PC-3 (cell line): ENCODE measurements around the gene TF. TPM values are rescaled to one million over a fixed set of nuclear protein-coding genes. Genes with fewer than 3 reads are reported as not detected.

Experiments used
- ATAC-seq: fragments of 200-7000 bp; cut with Tn5 transposase; 2 replicates; pipeline ENCODE4 v1.9.1; 2020; ENCODE audit warnings: mild to moderate bottlenecking, moderate library complexity
- BruUV-seq: library from RNA; stranded (reverse); fragments of 400-500 nt; replicated peaks from 2 replicates; lab custom pipeline; 2021; lab: Mats Ljungman, UMichigan
- CTCF ChIA-PET: fragments of 300-600 bp; sonication (Branson Sonifier 250); formaldehyde crosslinking; loops from one replicate; lab custom pipeline; 2022; ENCODE audit warnings: antibody characterized with exemption; lab: Charles Lee
- POLR2A ChIA-PET: fragments of 300-600 bp; sonication (Branson Sonifier 250); formaldehyde crosslinking; loops from one replicate; lab custom pipeline; 2022; ENCODE audit warnings: antibody characterized with exemption; ENCODE audit not compliant: unreplicated experiment; lab: Charles Lee
- DNase-seq: peaks from one replicate; pipeline ENCODE4 v3.0.0-alpha.2; 2015
- H2AFZ ChIP-seq: fragments of 300-600 bp; sonication (generic); 2 replicates; pipeline ENCODE4 v1.6.0; 2016; ENCODE audit warnings: antibody characterized with exemption, low read length
- H3F3A ChIP-seq: fragments of 300-600 bp; sonication (generic); one replicate; pipeline ENCODE4 v1.6.0; 2017; ENCODE audit warnings: antibody characterized with exemption, low read length, control low read depth, mild to moderate bottlenecking; ENCODE audit not compliant: unreplicated experiment
- H3K27ac ChIP-seq: fragments of 300-600 bp; sonication (generic); 2 replicates; pipeline ENCODE4 v1.5.1; 2016; ENCODE audit warnings: mild to moderate bottlenecking, low read length
- H3K27me3 ChIP-seq: fragments of 300-600 bp; sonication (generic); 2 replicates; pipeline ENCODE4 v1.6.1; 2016; ENCODE audit warnings: low read length, mixed read lengths
- H3K36me3 ChIP-seq: fragments of 300-600 bp; sonication (generic); 2 replicates; pipeline ENCODE4 v1.6.1; 2016; ENCODE audit warnings: low read depth, mixed run types, low read length, mixed read lengths
- H3K4me1 ChIP-seq: fragments of 300-600 bp; sonication (generic); 2 replicates; pipeline ENCODE4 v1.5.1; 2016; ENCODE audit warnings: low read length; ENCODE audit not compliant: insufficient read depth
- H3K4me2 ChIP-seq: fragments of 300-600 bp; sonication (generic); 2 replicates; pipeline ENCODE4 v1.6.0; 2016; ENCODE audit warnings: low read length
- H3K4me3 ChIP-seq: fragments of 300-600 bp; sonication (generic); 2 replicates; pipeline ENCODE4 v1.5.1; 2016; ENCODE audit warnings: mild to moderate bottlenecking, low read length, mixed read lengths
- H3K79me2 ChIP-seq: fragments of 300-600 bp; sonication (generic); 2 replicates; pipeline ENCODE4 v1.6.1; 2017; ENCODE audit warnings: low read length, mixed read lengths
- H3K9ac ChIP-seq: fragments of 300-600 bp; sonication (generic); 2 replicates; pipeline ENCODE4 v1.6.0; 2016; ENCODE audit warnings: mild to moderate bottlenecking, low read length
- H3K9me2 ChIP-seq: fragments of 300-600 bp; sonication (generic); replicated peaks from 2 replicates; pipeline ENCODE4 v1.6.1; 2016; ENCODE audit warnings: mixed run types, low read length, mixed read lengths
- H3K9me3 ChIP-seq: fragments of 300-600 bp; sonication (generic); 2 replicates; pipeline ENCODE4 v1.6.1; 2016; ENCODE audit warnings: low read length, mixed read lengths
- H4K20me1 ChIP-seq: fragments of 300-600 bp; sonication (generic); 2 replicates; pipeline ENCODE4 v1.6.1; 2016; ENCODE audit warnings: low read length, mixed read lengths
- CTCF ChIP-seq: fragments of 300-600 bp; sonication (generic); conservative IDR thresholded peaks from 2 replicates; pipeline ENCODE4 v1.5.1; 2017; ENCODE audit warnings: antibody characterized with exemption, low read depth, mild to moderate bottlenecking, low read length
- EZH2 ChIP-seq: fragments of 300-600 bp; sonication (generic); IDR thresholded peaks from one replicate; pipeline ENCODE4 v1.6.1; 2017; ENCODE audit warnings: antibody characterized with exemption, mild to moderate bottlenecking, low read length; ENCODE audit not compliant: unreplicated experiment
- EZH2phosphoT487 ChIP-seq: fragments of 300-600 bp; sonication (generic); IDR thresholded peaks from 2 replicates; pipeline ENCODE4 v1.6.1; 2018; ENCODE audit warnings: mild to moderate bottlenecking, antibody characterized with exemption, low read length, borderline replicate concordance
- intact Hi-C: fragments of 100-400 bp; cut with micrococcal nuclease; formaldehyde crosslinking; loops from 2 replicates; pipeline ENCODE4 v1.9.0; 2023
- total RNA-seq: library from RNA; depleted of rRNA; stranded (reverse); fragments of >200 nt; gene quantifications from 2 replicates; pipeline ENCODE4 v1.2.3, GENCODE V29; 2014

Gene TF
- total RNA-seq, 1 experiment from 2014 or later: not detected

DNA sequence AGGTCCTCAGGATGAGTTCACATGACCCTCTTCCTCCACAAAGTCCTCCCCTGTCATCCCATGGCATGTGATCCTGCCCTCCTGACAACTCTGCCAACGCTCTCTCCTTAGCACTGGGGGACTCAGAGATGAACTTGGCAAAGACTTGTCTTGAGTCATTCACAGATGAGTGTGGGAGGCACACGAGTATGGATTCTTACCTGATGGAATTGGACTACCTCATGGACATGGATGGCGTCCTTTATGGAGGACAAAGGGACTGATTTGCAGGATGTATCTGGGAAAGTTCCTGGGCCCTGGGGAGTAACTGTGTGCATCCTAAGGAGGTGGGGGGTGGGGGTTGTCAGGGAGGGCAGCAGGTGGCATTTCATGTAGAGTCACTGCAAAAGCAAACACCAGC, 46.3 kb upstream of the TF start:
- no peaks in the 10 kb centered on the region for H3F3A ChIP-seq
- no peak for ATAC-seq

DNA sequence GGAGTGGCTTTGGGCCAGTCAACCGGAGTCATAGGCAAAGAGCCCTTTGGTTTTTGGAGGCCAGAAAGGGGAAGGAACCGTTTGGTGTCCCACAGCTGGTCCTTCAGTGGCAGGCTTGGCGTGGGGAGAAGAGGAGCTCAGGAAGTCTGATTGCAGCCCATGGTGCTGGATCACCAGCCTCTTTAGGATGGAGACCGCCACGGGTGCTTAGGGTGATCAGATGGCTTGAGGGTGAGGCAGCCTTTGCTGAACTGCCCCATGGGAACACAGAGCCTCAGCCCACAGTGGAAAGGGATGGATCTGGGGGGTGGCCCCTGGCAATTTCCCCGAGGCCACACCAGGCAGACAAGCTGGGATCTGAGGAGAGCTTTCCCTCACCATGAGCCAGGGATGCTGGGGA, 45.8 kb upstream of the TF start:
- ATAC-seq: no peak
- no peaks in the 10 kb centered on the region for H3F3A ChIP-seq
- H4K20me1 ChIP-seq: no peaks in the 10 kb centered on the region
- H3K9me3 ChIP-seq: no peaks in the 10 kb centered on the region
- no peak overlapping the region for H3K27ac ChIP-seq
- H3K9me2 ChIP-seq: no peaks in the 10 kb centered on the region
- no TSS peak for BruUV-seq
- H3K4me3 ChIP-seq: no peak overlapping the region
- H3K27me3 ChIP-seq: peaks cover 11% of the 10 kb centered on the region
- CTCF ChIA-PET: no interaction called here
- no peaks in the 10 kb centered on the region for H3K79me2 ChIP-seq
- H3K36me3 ChIP-seq: no peaks in the 10 kb centered on the region
- H3K9ac ChIP-seq: no peak overlapping the region
- no peak overlapping the region for H2AFZ ChIP-seq
- POLR2A ChIA-PET: no interaction called here
- DNase-seq: no peak
- H3K4me2 ChIP-seq: no peak overlapping the region
- intact Hi-C loops: no loop called here
- H3K4me1 ChIP-seq: no peaks in the 10 kb centered on the region
- no peak for TF ChIP-seq EZH2phosphoT487
- TF ChIP-seq EZH2: no peak
- no peak for TF ChIP-seq CTCF

More for the DNA sequence above, 46.3 kb upstream of the TF start:
- Histone ChIP-seq H3K36me3 (no peaks in the 10 kb centered on the region), H2AFZ (no peak overlapping the region), H3K27ac (no peak overlapping the region), H3K4me1 (no peaks in the 10 kb centered on the region), H4K20me1 (no peaks in the 10 kb centered on the region), H3K9ac (no peak overlapping the region), H3K9me3 (no peaks in the 10 kb centered on the region), H3K79me2 (no peaks in the 10 kb centered on the region), H3K27me3 (peaks cover 11% of the 10 kb centered on the region), H3K9me2 (no peaks in the 10 kb centered on the region), H3K4me3 (no peak overlapping the region), H3K4me2 (no peak overlapping the region)
- no peak for DNase-seq
- CTCF ChIA-PET: no interaction called here
- intact Hi-C loops: no loop called here
- TF ChIP-seq CTCF: no peak
- no peak for TF ChIP-seq EZH2
- no peak for TF ChIP-seq EZH2phosphoT487
- POLR2A ChIA-PET: no interaction called here
- BruUV-seq: no TSS peak

GRCh38 chr3:133701435-133702358, 44.5 kb upstream of the TF start:
- POLR2A ChIA-PET: no interaction called here
- Histone ChIP-seq H3K9me3 (no peaks in the 10 kb centered on the region), H3K4me3 (no peak overlapping the region), H3K9ac (no peak overlapping the region), H2AFZ (no peak overlapping the region), H3F3A (no peaks in the 10 kb centered on the region), H3K27ac (no peak overlapping the region), H3K79me2 (no peaks in the 10 kb centered on the region), H3K27me3 (peaks cover 23% of the 10 kb centered on the region), H3K36me3 (no peaks in the 10 kb centered on the region), H4K20me1 (no peaks in the 10 kb centered on the region), H3K4me2 (no peak overlapping the region), H3K9me2 (no peaks in the 10 kb centered on the region), H3K4me1 (no peaks in the 10 kb centered on the region)
- CTCF ChIA-PET: no interaction called here
- no peak for DNase-seq
- TF ChIP-seq CTCF (no peak), EZH2 (no peak), EZH2phosphoT487 (no peak)
- BruUV-seq: no TSS peak
- ATAC-seq: no peak
- intact Hi-C loops: no loop called here
